Cardiac muscle cell (in vitro differentiated cells and primary cell): ENCODE results near the gene KBTBD8. TPM values are rescaled to one million over a fixed set of nuclear protein-coding genes. Genes with fewer than 3 reads are reported as not detected.

ENCODE experiments used
- DNase-seq, 2 donors: peaks; one replicate each; pipeline versions ENCODE4 v3.0.0 to v3.0.0-alpha.2; 2010 to 2017; ENCODE audit warnings: low read depth in 1 of 2, low spot score in 1 of 2
- H3K27ac ChIP-seq: fragments of 200-600 bp; sonication (generic); 2 replicates; pipeline ENCODE4 v1.5.1; 2016
- H3K27me3 ChIP-seq: fragments of 200-600 bp; sonication (generic); 2 replicates; pipeline ENCODE4 v1.6.0; 2016; ENCODE audit warnings: control low read depth
- H3K36me3 ChIP-seq: fragments of 200-600 bp; sonication (generic); 2 replicates; pipeline ENCODE4 v1.5.1; 2016; ENCODE audit warnings: control low read depth
- H3K4me1 ChIP-seq: fragments of 200-600 bp; sonication (generic); 2 replicates; pipeline ENCODE4 v1.8.1; 2017; ENCODE audit warnings: low read depth, mild to moderate bottlenecking, mixed run types
- H3K4me3 ChIP-seq: fragments of 200-600 bp; sonication (generic); 2 replicates; pipeline ENCODE4 v1.5.1; 2016; ENCODE audit warnings: mild to moderate bottlenecking
- H3K9me3 ChIP-seq: fragments of 200-600 bp; sonication (generic); 2 replicates; pipeline ENCODE4 v1.5.1; 2017; ENCODE audit warnings: low read depth, mild to moderate bottlenecking, control low read depth
- CTCF ChIP-seq: IDR thresholded peaks from 2 replicates; pipeline ENCODE4 v1.5.1; 2012; ENCODE audit warnings: low read depth, mild to moderate bottlenecking, low read length
- polyA plus RNA-seq: library from polyadenylated mRNA; unstranded; fragments of >200 nt; fragmentation: Nextera tagmentation; extraction: Ambion mirVana; gene quantifications from 2 replicates; pipeline ENCODE4 v1.2.1, GENCODE V29; 2016
- total RNA-seq: library from RNA; depleted of rRNA; stranded (reverse); fragments of >200 nt; gene quantifications from 2 replicates; pipeline ENCODE4 v1.2.3, GENCODE V29; 2016

Gene KBTBD8
- total and polyA plus RNA-seq, 2 experiments from 2014 or later: 4.3 to 13.8 TPM

GRCh38 chr3:67012564-67012963 is 14.5 kb downstream of the KBTBD8 start:
- peaks cover 11% of the 10 kb centered on the region for H3K36me3 ChIP-seq
- H3K27ac ChIP-seq: peak overlapping the region; percentile 83
- no peak for DNase-seq
- H3K27me3 ChIP-seq: no peaks in the 10 kb centered on the region
- no peak for TF ChIP-seq CTCF
- no peaks in the 10 kb centered on the region for H3K9me3 ChIP-seq
- no peak overlapping the region for H3K4me3 ChIP-seq
- peaks cover 74% of the 10 kb centered on the region for H3K4me1 ChIP-seq

DNA sequence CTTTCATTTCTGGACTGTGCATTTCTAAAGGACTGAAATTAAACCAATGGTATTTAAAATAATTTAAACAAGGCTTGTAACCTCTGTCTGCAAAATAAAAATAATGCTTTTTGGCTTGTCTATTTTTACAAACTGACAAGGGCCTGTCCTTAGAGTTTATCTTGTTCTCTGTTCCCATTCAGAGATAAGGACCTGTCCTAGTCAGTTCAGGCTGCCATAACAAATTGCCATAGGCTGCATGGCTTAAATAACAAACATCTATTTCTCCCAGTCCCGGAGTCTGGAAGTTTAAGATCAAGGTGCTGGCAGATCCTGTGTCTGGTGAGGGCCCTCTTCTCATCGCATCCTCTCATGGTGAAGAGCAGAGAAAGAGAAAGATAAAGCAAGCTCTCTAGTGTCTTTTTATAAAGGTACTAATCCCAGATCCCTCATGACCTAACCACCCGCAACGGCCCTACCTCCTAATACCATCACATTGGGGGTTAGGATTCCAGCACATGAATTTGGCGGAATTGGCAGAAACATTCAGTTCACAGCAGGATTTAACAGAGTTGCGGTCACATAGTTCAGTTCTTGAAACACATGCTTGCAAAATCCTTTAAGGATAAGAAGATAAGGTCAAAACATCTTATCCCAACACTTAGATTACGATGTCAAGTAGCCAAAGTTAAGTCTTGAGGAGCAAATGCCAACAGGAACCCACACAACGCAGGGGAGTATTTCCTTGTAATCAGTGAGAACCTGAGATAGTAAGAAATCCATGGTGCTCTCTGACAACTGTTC is 17.8 kb downstream of the KBTBD8 start:
- Histone ChIP-seq H3K4me3 (peak overlapping the region; percentile 8), H3K4me1 (peaks cover 69% of the 10 kb centered on the region), H3K27me3 (no peaks in the 10 kb centered on the region), H3K27ac (peak overlapping the region; percentile 82), H3K9me3 (no peaks in the 10 kb centered on the region), H3K36me3 (no peaks in the 10 kb centered on the region)
- DNase-seq: peak in 1 of 2 donors; percentile 63
- no peak for TF ChIP-seq CTCF

DNA sequence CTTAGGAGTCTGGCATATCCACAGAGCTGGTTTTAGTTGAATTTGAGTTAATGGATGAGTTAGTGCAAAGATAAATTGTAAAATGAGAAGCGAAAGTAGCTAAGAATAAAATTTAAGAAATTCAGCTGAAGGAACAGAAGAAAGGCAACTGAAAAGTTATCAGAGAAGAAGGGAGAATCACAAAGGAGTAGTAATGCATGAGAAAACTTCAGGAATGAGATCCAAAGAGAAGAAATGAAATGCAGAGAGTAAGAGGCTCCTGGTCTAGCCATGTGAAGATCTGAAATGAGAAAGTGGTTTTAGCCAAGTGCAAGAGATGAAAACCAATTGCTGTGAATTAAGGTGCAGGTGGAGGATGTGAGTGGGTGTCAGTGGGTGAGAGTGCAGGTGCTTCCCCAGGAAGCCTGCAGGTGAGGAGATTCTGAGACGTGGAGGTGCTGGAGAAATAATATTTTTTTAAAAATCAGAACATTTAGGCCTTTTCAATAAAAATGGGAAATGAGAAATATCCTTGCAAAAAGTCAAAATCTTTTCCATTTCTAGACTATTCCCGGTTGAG is 18.5 kb downstream of the KBTBD8 start:
- no peaks in the 10 kb centered on the region for H3K9me3 ChIP-seq
- H3K4me3 ChIP-seq: no peak overlapping the region
- no peak for DNase-seq
- no peak for TF ChIP-seq CTCF
- H3K36me3 ChIP-seq: no peaks in the 10 kb centered on the region
- H3K4me1 ChIP-seq: peaks cover 67% of the 10 kb centered on the region
- peak overlapping the region; percentile 82 for H3K27ac ChIP-seq
- H3K27me3 ChIP-seq: no peaks in the 10 kb centered on the region

DNA sequence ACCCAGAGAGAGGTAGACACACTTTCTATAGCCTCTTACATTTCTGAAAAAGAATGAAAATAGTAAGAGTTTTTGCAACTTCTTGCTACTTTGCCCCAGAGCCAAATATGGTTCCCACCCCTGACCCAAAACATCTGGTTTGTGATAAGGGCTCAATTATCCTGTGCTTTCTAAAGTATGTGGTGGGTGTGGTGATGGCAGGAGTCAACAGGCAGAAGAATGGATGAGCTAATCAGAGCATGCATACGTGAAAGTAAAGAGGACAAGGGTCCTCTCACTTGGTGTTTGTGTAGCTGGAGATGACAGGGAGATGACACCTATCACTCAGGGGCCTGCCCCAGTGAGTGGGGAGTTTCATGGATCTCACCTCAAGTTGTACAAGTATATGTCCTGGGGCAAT is 19.1 kb downstream of the KBTBD8 start:
- H3K4me3 ChIP-seq: no peak overlapping the region
- H3K27ac ChIP-seq: peak overlapping the region; percentile 82
- no peaks in the 10 kb centered on the region for H3K27me3 ChIP-seq
- no peaks in the 10 kb centered on the region for H3K9me3 ChIP-seq
- H3K36me3 ChIP-seq: no peaks in the 10 kb centered on the region
- no peak for TF ChIP-seq CTCF
- peaks cover 61% of the 10 kb centered on the region for H3K4me1 ChIP-seq
- DNase-seq: peak in 1 of 2 donors; percentile 63

- no peaks in the 10 kb centered on the region for H3K27me3 ChIP-seq
- H3K36me3 ChIP-seq: no peaks in the 10 kb centered on the region
- H3K27ac ChIP-seq: peak overlapping the region; percentile 82
- no peaks in the 10 kb centered on the region for H3K9me3 ChIP-seq
- no peak for TF ChIP-seq CTCF
- DNase-seq: peak; percentile 72 to 89
- H3K4me3 ChIP-seq: peak overlapping the region; percentile 1
- H3K4me1 ChIP-seq: peaks cover 57% of the 10 kb centered on the region
Measured at GRCh38 chr3:67018105-67018788, 20.1 kb downstream of the KBTBD8 start.
